Astrocyte (in vitro differentiated cells and primary cell): Measurements from ENCODE around the gene PFKFB4.

Experiments
- CTCF ChIP-seq: IDR thresholded peaks from 2 replicates; pipeline ENCODE4 v1.5.1; 2011; ENCODE audit warnings: low read depth, mild to moderate bottlenecking, inconsistent platforms, low read length, moderate library complexity; ENCODE audit not compliant: insufficient read depth
- EZH2 ChIP-seq: IDR thresholded peaks from 2 replicates; pipeline ENCODE4 v1.6.1; 2012; ENCODE audit warnings: mild to moderate bottlenecking, low read length, inconsistent platforms; ENCODE audit not compliant: insufficient read depth

DNA sequence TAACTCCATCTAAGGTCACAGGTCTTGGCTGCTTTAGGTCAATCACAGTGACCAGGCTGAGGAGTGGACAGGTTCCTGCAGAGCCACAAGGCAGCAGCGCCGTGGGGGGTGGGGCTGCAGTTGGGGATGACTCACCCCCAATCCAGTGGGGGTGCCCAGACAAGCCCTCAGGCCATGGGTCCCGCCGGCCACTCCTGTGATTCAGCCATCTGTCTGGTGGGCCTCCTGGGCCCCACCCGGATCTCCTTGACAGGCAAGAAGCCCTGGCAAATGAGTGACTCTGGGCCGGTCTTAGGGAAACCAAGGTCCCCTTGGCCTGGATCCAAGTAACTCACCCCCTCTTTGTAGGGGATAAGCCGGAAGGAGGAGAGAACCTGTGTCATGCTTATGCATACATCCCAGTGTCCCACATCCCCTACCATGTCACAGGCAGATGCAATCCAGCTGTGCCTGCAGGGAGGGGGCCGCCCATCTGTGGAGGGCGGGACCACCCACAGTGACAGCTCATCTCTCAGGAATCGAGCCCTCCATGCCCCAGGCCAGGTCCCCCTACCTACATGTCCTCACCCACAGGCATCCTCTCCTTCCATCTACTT, 39.0 kb upstream of the PFKFB4 start:
- TF ChIP-seq CTCF = no peak
- TF ChIP-seq EZH2 = no peak
